ENCODE measurements around the gene ADARB2.

ADARB2 gene

GRCh38 chr10:1658658-1659057, 78.7 kb downstream of the ADARB2 start:
- no peak overlapping the region for H3K4me3 ChIP-seq (ENCODE audit: low read depth, low read length)
- no peak for TF ChIP-seq CTCF (IDR thresholded peaks at IDR 0.05; ENCODE audit: low read depth, low read length)

- no peak for TF ChIP-seq CTCF (IDR thresholded peaks at IDR 0.05; ENCODE audit: low read depth, low read length)
- no peak overlapping the region for H3K4me3 ChIP-seq (ENCODE audit: low read depth, low read length)
Measured at GRCh38 chr10:1657479-1657878, 79.8 kb downstream of the ADARB2 start.

GRCh38 chr10:1655367-1655766, 82.0 kb downstream of the ADARB2 start:
- H3K4me3 ChIP-seq (ENCODE audit: low read depth, low read length) = no peak overlapping the region
- no peak for TF ChIP-seq CTCF (IDR thresholded peaks at IDR 0.05; ENCODE audit: low read depth, low read length)

GRCh38 chr10:1654811-1655356, 82.4 kb downstream of the ADARB2 start:
- H3K4me3 ChIP-seq (ENCODE audit: low read depth, low read length) = no peak overlapping the region
- no peak for TF ChIP-seq CTCF (IDR thresholded peaks at IDR 0.05; ENCODE audit: low read depth, low read length)

- no peak for TF ChIP-seq CTCF (IDR thresholded peaks at IDR 0.05; ENCODE audit: low read depth, low read length)
Measured at GRCh38 chr10:1654247-1654646, 83.1 kb downstream of the ADARB2 start.

GRCh38 chr10:1653321-1653720, 84.0 kb downstream of the ADARB2 start:
- H3K4me3 ChIP-seq (ENCODE audit: low read depth, low read length) = no peak overlapping the region
- TF ChIP-seq CTCF (IDR thresholded peaks at IDR 0.05; ENCODE audit: low read depth, low read length) = no peak

More at GRCh38 chr10:1654247-1654646, 83.1 kb downstream of the ADARB2 start:
- no peak overlapping the region for H3K4me3 ChIP-seq (ENCODE audit: low read depth, low read length)

GRCh38 chr10:1652151-1652550, 85.2 kb downstream of the ADARB2 start:
- H3K4me3 ChIP-seq (ENCODE audit: low read depth, low read length) = no peak overlapping the region
- TF ChIP-seq CTCF (IDR thresholded peaks at IDR 0.05; ENCODE audit: low read depth, low read length) = no peak
